Mesodermal cell (in vitro differentiated cells): ENCODE data around the gene B4GALNT2.

Experiments
- H3K27ac ChIP-seq: 2 replicates; pipeline ENCODE4 v1.7.0; 2013; ENCODE audit warnings: mild to moderate bottlenecking, low read depth, low read length, moderate library complexity; ENCODE audit not compliant: severe bottlenecking
- H3K36me3 ChIP-seq: 2 replicates; pipeline ENCODE4 v1.7.1; 2013; ENCODE audit warnings: mild to moderate bottlenecking, low read length, moderate library complexity; ENCODE audit not compliant: control insufficient read depth, insufficient read depth
- H3K4me1 ChIP-seq: one replicate; pipeline ENCODE4 v1.7.1; 2013; ENCODE audit warnings: mild to moderate bottlenecking, low read length; ENCODE audit not compliant: insufficient read depth, control insufficient read depth, poor library complexity, severe bottlenecking
- H3K4me3 ChIP-seq: 2 replicates; pipeline ENCODE4 v1.7.0; 2013; ENCODE audit warnings: low read length, control low read depth, mild to moderate bottlenecking; ENCODE audit not compliant: insufficient read depth, poor library complexity, severe bottlenecking; ENCODE audit errors: extremely low read depth
- H3K9me3 ChIP-seq: 2 replicates; pipeline ENCODE4 v1.7.1; 2013; ENCODE audit warnings: mild to moderate bottlenecking, low read length, moderate library complexity; ENCODE audit not compliant: control insufficient read depth
- WGBS, 2 experiments: methylation state at CpG; one replicate each; pipeline ENCODE4 v1.1.5; 2013; ENCODE audit warnings: missing lambda C conversion rate in 2 of 2; ENCODE audit not compliant: insufficient coverage in 2 of 2; 5-methylcytosine and 5-hydroxymethylcytosine counted together

The B4GALNT2 gene

GRCh38 chr17:49219987-49220386 is 87.4 kb downstream of the B4GALNT2 start:
- WGBS, 2 experiments = 89% methylated on average over 8 to 15 of the region's 15 CpGs
- Histone ChIP-seq H3K4me1 (peaks cover 3% of the 10 kb centered on the region), H3K4me3 (no peak overlapping the region), H3K27ac (no peak overlapping the region), H3K9me3 (no peaks in the 10 kb centered on the region), H3K36me3 (peaks cover 26% of the 10 kb centered on the region)

DNA sequence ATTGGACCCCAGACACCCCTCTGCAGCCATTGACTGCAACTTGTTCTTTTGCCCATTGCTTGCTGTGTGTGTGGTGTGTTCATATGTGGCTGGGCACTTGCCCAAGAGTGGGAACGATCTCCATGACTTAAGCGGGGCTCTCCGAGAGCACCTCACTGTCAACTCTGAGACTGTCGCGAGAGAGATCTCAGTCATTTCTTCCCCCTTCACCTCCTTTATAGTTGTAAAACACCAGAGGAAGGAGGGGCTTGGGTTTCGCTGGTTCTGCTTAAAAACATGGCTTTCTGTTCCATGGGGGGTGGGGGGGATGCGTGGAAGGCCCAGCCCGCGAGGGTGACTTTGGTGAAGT is 90.6 kb downstream of the B4GALNT2 start:
- H3K4me3 ChIP-seq = no peak overlapping the region
- no peak overlapping the region for H3K27ac ChIP-seq
- peaks cover 17% of the 10 kb centered on the region for H3K36me3 ChIP-seq
- peaks cover 10% of the 10 kb centered on the region for H3K4me1 ChIP-seq
- H3K9me3 ChIP-seq = no peaks in the 10 kb centered on the region
- 18% methylated on average over 4 of the region's 9 CpGs; no CpG with 5 or more reads in 1 of the 2 experiments for WGBS, 2 experiments

- WGBS, 2 experiments = 15 to 23% methylated on average over 25 to 27 of the region's 31 CpGs
Observed at GRCh38 chr17:49223517-49224197, 91.1 kb downstream of the B4GALNT2 start.

GRCh38 chr17:49224198-49224996 is 91.8 kb downstream of the B4GALNT2 start:
- H3K36me3 ChIP-seq = peaks cover 11% of the 10 kb centered on the region
- peaks cover 16% of the 10 kb centered on the region for H3K4me1 ChIP-seq
- WGBS, 2 experiments = 25 to 28% methylated on average over 79 to 93 of the region's 95 CpGs
- no peak overlapping the region for H3K27ac ChIP-seq
- H3K4me3 ChIP-seq = peak overlapping the region; percentile 12
- H3K9me3 ChIP-seq = no peaks in the 10 kb centered on the region

More at GRCh38 chr17:49223517-49224197, 91.1 kb downstream of the B4GALNT2 start:
- Histone ChIP-seq H3K36me3 (peaks cover 14% of the 10 kb centered on the region), H3K4me3 (peak overlapping the region; percentile 12), H3K9me3 (no peaks in the 10 kb centered on the region), H3K27ac (no peak overlapping the region), H3K4me1 (peaks cover 10% of the 10 kb centered on the region)

DNA sequence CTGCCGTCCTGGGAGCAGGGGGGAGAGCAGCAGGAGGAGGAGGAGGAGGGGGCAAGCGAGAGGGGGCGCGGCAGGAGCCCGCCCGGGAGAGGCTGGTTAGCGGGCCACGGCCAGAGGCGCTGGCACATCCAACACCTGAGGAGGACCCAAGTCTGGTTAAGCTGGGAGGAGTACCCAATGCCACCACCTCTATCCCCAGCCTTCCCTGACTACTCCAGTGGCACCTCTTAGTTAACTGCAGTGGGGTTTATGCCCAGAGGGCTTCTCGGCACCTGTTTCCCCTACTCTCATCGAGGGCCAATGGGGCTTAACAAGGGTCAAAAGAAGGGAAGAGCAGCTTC is 92.4 kb downstream of the B4GALNT2 start:
- 40 to 44% methylated on average over 4 of the region's 11 CpGs for WGBS, 2 experiments

DNA sequence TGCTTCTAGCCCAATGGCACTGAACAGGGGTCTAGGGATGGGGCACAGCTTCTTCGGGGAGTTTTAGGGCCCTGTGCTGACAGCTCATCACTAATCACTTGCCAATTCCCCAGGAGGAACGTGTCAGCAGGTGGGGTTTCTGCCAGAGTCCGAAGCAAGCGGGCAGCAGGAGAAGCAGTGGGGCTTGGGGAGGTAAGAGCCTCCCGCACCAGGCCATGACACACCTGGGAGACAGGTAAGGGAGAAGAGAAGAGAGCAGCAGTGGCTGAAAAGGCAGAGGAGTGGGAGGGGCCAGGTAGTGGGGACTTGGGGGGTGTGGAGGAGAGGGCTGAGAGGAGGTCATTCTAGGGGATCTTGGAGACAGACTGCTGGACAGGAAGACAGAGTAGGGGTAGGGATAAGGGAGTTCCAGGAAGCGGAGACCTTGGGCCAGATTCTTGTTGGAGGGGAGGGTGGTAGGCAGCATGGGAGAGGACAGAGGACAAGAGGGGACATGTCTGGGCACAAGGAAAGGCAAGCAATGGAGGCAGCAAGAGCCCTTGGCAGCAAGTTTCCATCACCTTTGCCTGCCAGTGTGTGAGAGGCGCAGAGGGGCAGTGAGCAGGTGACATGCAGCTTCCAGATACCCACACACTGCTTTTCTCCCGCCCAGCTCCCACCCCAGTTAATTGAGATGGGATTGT is 93.1 kb downstream of the B4GALNT2 start:
- no peak overlapping the region for H3K27ac ChIP-seq
- no peaks in the 10 kb centered on the region for H3K9me3 ChIP-seq
- WGBS, 2 experiments = 91 to 97% methylated on average over 5 to 7 of the region's 8 CpGs
- H3K4me3 ChIP-seq = no peak overlapping the region
- peaks cover 6% of the 10 kb centered on the region for H3K36me3 ChIP-seq
- H3K4me1 ChIP-seq = peaks cover 22% of the 10 kb centered on the region

More for the DNA sequence above, 92.4 kb downstream of the B4GALNT2 start:
- H3K36me3 ChIP-seq = peaks cover 11% of the 10 kb centered on the region
- no peak overlapping the region for H3K4me3 ChIP-seq
- H3K9me3 ChIP-seq = no peaks in the 10 kb centered on the region
- H3K27ac ChIP-seq = no peak overlapping the region
- H3K4me1 ChIP-seq = peaks cover 21% of the 10 kb centered on the region
